A673 (cell line): ENCODE measurements around the gene MKI67. TPM values are rescaled to one million over a fixed set of nuclear protein-coding genes. Genes with fewer than 3 reads are reported as not detected.

ENCODE experiments used
- BruUV-seq: library from RNA; stranded (reverse); fragments of 400-500 nt; replicated peaks from 2 replicates; lab custom pipeline; 2021; lab: Mats Ljungman, UMichigan
- CTCF ChIA-PET: fragments of 300-600 bp; sonication (Branson Sonifier 250); formaldehyde crosslinking; loops from one replicate; lab custom pipeline; 2022; ENCODE audit warnings: antibody characterized with exemption; lab: Charles Lee
- POLR2A ChIA-PET: fragments of 300-600 bp; sonication (Branson Sonifier 250); formaldehyde crosslinking; loops from one replicate; lab custom pipeline; 2022; ENCODE audit warnings: antibody characterized with exemption; ENCODE audit not compliant: low non-redundant PET; lab: Charles Lee
- DNase-seq: peaks from one replicate; pipeline ENCODE4 v3.0.0-alpha.2; 2015; ENCODE audit warnings: low spot score
- H3K27ac ChIP-seq: fragments of 200-600 bp; sonication (generic); 2 replicates; pipeline ENCODE4 v1.5.1; 2016; ENCODE audit warnings: mixed run types, low read depth, mild to moderate bottlenecking, mixed read lengths, antibody characterized with exemption, low read length; ENCODE audit not compliant: poor library complexity, severe bottlenecking
- H3K27me3 ChIP-seq: fragments of 200-600 bp; sonication (generic); replicated peaks from 2 replicates; pipeline ENCODE4 v1.6.1; 2017; ENCODE audit warnings: mixed run types, low read depth, mild to moderate bottlenecking, mixed read lengths, antibody characterized with exemption, low read length; ENCODE audit not compliant: insufficient read depth, poor library complexity
- H3K36me3 ChIP-seq: fragments of 200-600 bp; sonication (generic); 2 replicates; pipeline ENCODE4 v1.6.1; 2016; ENCODE audit warnings: mixed run types, mild to moderate bottlenecking, mixed read lengths, antibody characterized with exemption, low read length; ENCODE audit not compliant: insufficient read depth, poor library complexity, severe bottlenecking
- H3K4me1 ChIP-seq: fragments of 200-600 bp; sonication (generic); 2 replicates; pipeline ENCODE4 v1.6.1; 2017; ENCODE audit warnings: mixed run types, mild to moderate bottlenecking, mixed read lengths, antibody characterized with exemption, low read length; ENCODE audit not compliant: insufficient read depth, poor library complexity, severe bottlenecking
- H3K4me3 ChIP-seq: fragments of 200-600 bp; sonication (generic); 2 replicates; pipeline ENCODE4 v1.5.1; 2016; ENCODE audit warnings: low read depth, mixed run types, mild to moderate bottlenecking, mixed read lengths, low read length; ENCODE audit not compliant: poor library complexity, severe bottlenecking
- H3K9me3 ChIP-seq: fragments of 200-600 bp; sonication (generic); 2 replicates; pipeline ENCODE4 v1.6.1; 2016; ENCODE audit warnings: mixed run types, low read depth, mild to moderate bottlenecking, mixed read lengths, antibody characterized with exemption, low read length; ENCODE audit not compliant: poor library complexity, severe bottlenecking
- EZH2 ChIP-seq: fragments of 200-600 bp; sonication (generic); IDR thresholded peaks from 2 replicates; pipeline ENCODE4 v1.6.1; 2017; ENCODE audit warnings: borderline replicate concordance, low read depth, mild to moderate bottlenecking, mixed read lengths, antibody characterized with exemption, low read length; ENCODE audit not compliant: poor library complexity, severe bottlenecking
- intact Hi-C: fragments of 100-400 bp; cut with micrococcal nuclease; formaldehyde crosslinking; loops from one replicate; pipeline ENCODE4 v1.10.0; 2022; ENCODE audit not compliant: unreplicated experiment
- total RNA-seq: library from RNA; stranded (reverse); gene quantifications from 2 replicates; pipeline ENCODE4 v1.2.3, GENCODE V29; 2021
- TF ChIP-seq, protein P1 (sequence below): fragments of 300-800, 200-600 bp; sonication (generic); conservative IDR thresholded peaks from 2 replicates; pipeline ENCODE4 v1.5.1; 2017; ENCODE audit warnings: low read depth, mild to moderate bottlenecking, antibody characterized with exemption, low read length, moderate library complexity, mixed read lengths

Gene MKI67
- total RNA-seq, 1 experiment from 2014 or later, result 249 TPM

DNA sequence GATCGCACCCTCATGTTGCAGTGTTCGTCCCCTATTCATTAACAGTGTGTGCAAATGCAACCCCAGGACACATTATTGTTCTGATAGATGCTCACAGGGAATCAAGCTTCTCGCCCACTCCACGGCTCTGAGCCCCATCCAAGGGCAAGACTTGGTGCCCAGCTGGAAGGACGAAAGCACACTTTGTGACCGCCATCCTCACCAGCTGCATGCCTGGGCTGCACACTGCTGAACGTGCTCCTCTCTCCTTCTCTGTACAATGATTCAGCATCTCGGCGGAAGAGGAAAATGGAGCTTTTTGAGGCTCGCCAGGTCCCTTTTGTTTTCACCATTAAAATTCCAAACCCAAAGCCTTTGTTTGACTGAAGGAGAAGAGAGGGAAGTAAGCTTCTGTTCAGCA is 41.9 kb downstream of the MKI67 start:
- Histone ChIP-seq H3K4me1 (no peaks in the 10 kb centered on the region), H3K27ac (no peak overlapping the region), H3K4me3 (no peak overlapping the region), H3K9me3 (no peaks in the 10 kb centered on the region), H3K27me3 (no peaks in the 10 kb centered on the region), H3K36me3 (no peaks in the 10 kb centered on the region)
- POLR2A ChIA-PET, result no interaction called here
- intact Hi-C loops, result no loop called here
- TF ChIP-seq, protein P1, sequence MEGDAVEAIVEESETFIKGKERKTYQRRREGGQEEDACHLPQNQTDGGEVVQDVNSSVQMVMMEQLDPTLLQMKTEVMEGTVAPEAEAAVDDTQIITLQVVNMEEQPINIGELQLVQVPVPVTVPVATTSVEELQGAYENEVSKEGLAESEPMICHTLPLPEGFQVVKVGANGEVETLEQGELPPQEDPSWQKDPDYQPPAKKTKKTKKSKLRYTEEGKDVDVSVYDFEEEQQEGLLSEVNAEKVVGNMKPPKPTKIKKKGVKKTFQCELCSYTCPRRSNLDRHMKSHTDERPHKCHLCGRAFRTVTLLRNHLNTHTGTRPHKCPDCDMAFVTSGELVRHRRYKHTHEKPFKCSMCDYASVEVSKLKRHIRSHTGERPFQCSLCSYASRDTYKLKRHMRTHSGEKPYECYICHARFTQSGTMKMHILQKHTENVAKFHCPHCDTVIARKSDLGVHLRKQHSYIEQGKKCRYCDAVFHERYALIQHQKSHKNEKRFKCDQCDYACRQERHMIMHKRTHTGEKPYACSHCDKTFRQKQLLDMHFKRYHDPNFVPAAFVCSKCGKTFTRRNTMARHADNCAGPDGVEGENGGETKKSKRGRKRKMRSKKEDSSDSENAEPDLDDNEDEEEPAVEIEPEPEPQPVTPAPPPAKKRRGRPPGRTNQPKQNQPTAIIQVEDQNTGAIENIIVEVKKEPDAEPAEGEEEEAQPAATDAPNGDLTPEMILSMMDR, result no peak
- TF ChIP-seq EZH2, result no peak
- CTCF ChIA-PET, result no interaction called here
- no TSS peak for BruUV-seq
- DNase-seq, result no peak

DNA sequence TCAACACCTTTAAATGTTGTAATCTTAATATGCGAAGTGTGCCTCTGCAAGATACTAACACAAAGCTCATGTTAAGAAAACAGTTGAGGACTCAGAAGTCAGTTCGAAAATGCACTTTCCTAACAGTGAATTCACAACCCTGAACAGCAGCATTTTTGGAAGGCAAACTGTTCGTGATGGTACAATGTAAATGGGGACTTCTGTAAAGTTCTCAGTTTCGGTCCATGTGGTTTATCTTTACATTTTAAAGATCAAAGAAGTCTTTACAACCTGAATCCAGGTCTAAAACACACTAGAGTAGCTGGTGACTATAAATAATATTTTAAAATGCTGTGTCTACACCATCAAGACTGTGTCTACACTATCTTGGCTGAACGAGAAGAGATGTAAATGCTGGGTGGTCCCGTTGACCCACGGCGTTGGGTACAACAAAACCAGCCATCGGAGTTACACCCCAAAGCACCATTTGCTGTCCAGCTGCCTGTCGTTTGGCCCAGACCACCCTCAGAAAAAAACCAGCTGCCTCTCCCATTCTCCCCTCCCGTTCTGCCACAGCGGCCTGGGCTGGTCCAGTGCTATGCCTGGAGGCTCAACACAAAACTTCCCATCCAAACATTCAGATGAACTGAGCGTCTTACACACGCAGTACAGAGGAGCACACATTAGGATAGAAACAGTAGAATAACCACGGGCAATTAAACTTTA is 42.9 kb downstream of the MKI67 start:
- H3K4me1 ChIP-seq, result no peaks in the 10 kb centered on the region
- intact Hi-C loops, result no loop called here
- no peak for TF ChIP-seq EZH2
- TF ChIP-seq, protein P1, result no peak
- H3K4me3 ChIP-seq, result no peak overlapping the region
- CTCF ChIA-PET, result no interaction called here
- H3K36me3 ChIP-seq, result no peaks in the 10 kb centered on the region
- no peak for DNase-seq
- POLR2A ChIA-PET, result no interaction called here
- no peaks in the 10 kb centered on the region for H3K27me3 ChIP-seq
- H3K9me3 ChIP-seq, result no peaks in the 10 kb centered on the region
- no TSS peak for BruUV-seq
- no peak overlapping the region for H3K27ac ChIP-seq

DNA sequence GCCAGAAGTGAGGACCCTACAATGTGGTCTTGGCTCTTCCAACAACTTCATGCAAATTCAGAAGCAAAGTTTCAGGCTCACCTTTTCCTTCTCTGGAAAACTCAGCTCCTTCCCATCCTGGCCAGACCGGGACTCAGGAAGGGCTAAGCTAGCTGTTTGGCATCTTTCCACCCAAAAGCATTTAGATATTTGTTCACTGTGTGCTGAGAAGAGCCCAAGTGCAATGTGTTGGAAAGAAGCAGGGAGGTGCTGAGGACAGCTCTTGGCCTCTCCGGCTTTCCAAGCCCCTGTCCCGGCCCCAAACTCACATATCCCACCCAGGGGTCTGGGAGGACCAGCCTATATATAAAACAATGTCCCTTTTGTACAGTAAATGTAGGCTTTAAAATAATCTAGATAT is 44.5 kb downstream of the MKI67 start:
- intact Hi-C loops, result no loop called here
- ChIA-PET CTCF (no interaction called here), POLR2A (no interaction called here)
- no peaks in the 10 kb centered on the region for H3K27me3 ChIP-seq
- no peak overlapping the region for H3K27ac ChIP-seq
- BruUV-seq, result no TSS peak
- no peaks in the 10 kb centered on the region for H3K36me3 ChIP-seq
- H3K4me3 ChIP-seq, result no peak overlapping the region
- H3K4me1 ChIP-seq, result no peaks in the 10 kb centered on the region
- no peaks in the 10 kb centered on the region for H3K9me3 ChIP-seq
- no peak for DNase-seq
- TF ChIP-seq EZH2, result no peak
- TF ChIP-seq, protein P1, result no peak
